Keratinocyte (primary cell): ENCODE measurements around the gene PPCS. TPM values are rescaled to one million over a fixed set of nuclear protein-coding genes. Genes with fewer than 3 reads are reported as not detected.

Experiments
- DNase-seq: peaks from one replicate; pipeline ENCODE4 v3.0.0-alpha.2; 2011; ENCODE audit warnings: low read depth, missing footprints, low spot score
- FAIRE-seq: peaks from 2 replicates; lab custom pipeline; 2011; peaks lifted over from hg19 to GRCh38; lab: Jason Lieb, UNC
- H2AFZ ChIP-seq: 2 replicates; pipeline ENCODE4 v1.6.0; 2012; ENCODE audit warnings: low read length, control low read depth, inconsistent platforms; ENCODE audit not compliant: control insufficient read depth
- H3K27ac ChIP-seq: 2 replicates; pipeline ENCODE4 v1.5.1; 2011; ENCODE audit warnings: low read length; ENCODE audit not compliant: control insufficient read depth, insufficient read depth
- H3K27me3 ChIP-seq: 3 replicates; pipeline ENCODE4 v1.6.0; 2011; ENCODE audit warnings: low read length; ENCODE audit not compliant: control insufficient read depth, insufficient read depth; ENCODE audit errors: extremely low read depth
- H3K36me3 ChIP-seq, 2 experiments: 2 replicates in 1 of 2; 3 replicates in 1 of 2; pipeline ENCODE4 v1.5.1; 2011; ENCODE audit warnings: low read length in 2 of 2, mild to moderate bottlenecking in 1 of 2; ENCODE audit not compliant: control insufficient read depth in 2 of 2, insufficient read depth in 2 of 2; ENCODE audit errors: extremely low read depth in 1 of 2
- H3K4me1 ChIP-seq: 3 replicates; pipeline ENCODE4 v1.5.1; 2011; ENCODE audit warnings: low read length; ENCODE audit not compliant: control insufficient read depth, insufficient read depth; ENCODE audit errors: extremely low read depth
- H3K4me2 ChIP-seq: 3 replicates; pipeline ENCODE4 v1.6.0; 2011; ENCODE audit warnings: low read depth, low read length; ENCODE audit not compliant: control insufficient read depth, insufficient read depth; ENCODE audit errors: extremely low read depth
- H3K4me3 ChIP-seq, 3 experiments: fragments of 200-600 bp in 1 of 3; sonication (generic) in 1 of 3; 2 replicates in 2 of 3; 3 replicates in 1 of 3; pipeline ENCODE4 v1.5.1; 2011 to 2016; ENCODE audit warnings: low read length in 3 of 3, mild to moderate bottlenecking in 3 of 3, control low read depth in 2 of 3, inconsistent platforms in 1 of 3, low read depth in 1 of 3, mixed read lengths in 1 of 3, mixed run types in 1 of 3, moderate library complexity in 1 of 3; ENCODE audit not compliant: control insufficient read depth in 2 of 3, insufficient read depth in 2 of 3; ENCODE audit errors: extremely low read depth in 1 of 3
- H3K79me2 ChIP-seq: 2 replicates; pipeline ENCODE4 v1.6.0; 2012; ENCODE audit warnings: low read length; ENCODE audit not compliant: control insufficient read depth, insufficient read depth
- H3K9ac ChIP-seq: 3 replicates; pipeline ENCODE4 v1.6.0; 2011; ENCODE audit warnings: low read length; ENCODE audit not compliant: control insufficient read depth, insufficient read depth; ENCODE audit errors: extremely low read depth
- H3K9me1 ChIP-seq: 3 replicates; pipeline ENCODE4 v1.6.0; 2011; ENCODE audit warnings: low read length; ENCODE audit not compliant: control insufficient read depth, insufficient read depth; ENCODE audit errors: extremely low read depth
- H3K9me3 ChIP-seq: 2 replicates; pipeline ENCODE4 v1.5.1; 2012; ENCODE audit warnings: low read depth, low read length; ENCODE audit not compliant: control insufficient read depth
- H4K20me1 ChIP-seq: 3 replicates; pipeline ENCODE4 v1.6.0; 2011; ENCODE audit warnings: low read length; ENCODE audit not compliant: control insufficient read depth, insufficient read depth; ENCODE audit errors: extremely low read depth
- CTCF ChIP-seq, 3 experiments: IDR thresholded peaks in 1 of 3; conservative IDR thresholded peaks in 1 of 3; optimal IDR thresholded peaks in 1 of 3; 2 replicates in 2 of 3; 3 replicates in 1 of 3; pipeline versions ENCODE3 to v1.5.1; 2011; ENCODE audit warnings: low read length in 3 of 3, mild to moderate bottlenecking in 3 of 3, moderate library complexity in 2 of 3, control low read depth in 1 of 3, inconsistent platforms in 1 of 3; ENCODE audit not compliant: insufficient read depth in 2 of 3; ENCODE audit errors: extremely low read depth in 1 of 3
- EZH2 ChIP-seq: IDR thresholded peaks from one replicate; pipeline ENCODE4 v1.6.1; 2012; ENCODE audit warnings: inconsistent platforms, mild to moderate bottlenecking, low read length, moderate library complexity
- dilution Hi-C: fragments of 300-500 bp; cut with MboI; formaldehyde crosslinking; loops from one replicate; pipeline ENCODE4 v1.7.0; 2020; ENCODE audit warnings: low sequenced_read_pairs; ENCODE audit not compliant: extremely low pct_ligation_motif_present
- polyA plus RNA-seq, 5 experiments: library from polyadenylated mRNA; depleted of rRNA in 3 of 5; stranded (reverse) in 3 of 5; stranded (forward) in 1 of 5; unstranded in 1 of 5; fragments of >200 nt; gene quantifications; 1 replicate in 1 of 5; 2 replicates in 3 of 5; 3 replicates in 1 of 5; pipeline versions ENCODE4 v1.2.1 to v1.2.3, GENCODE V29; 2011 to 2012; ENCODE audit warnings: missing spikeins in 2 of 5, low read depth in 1 of 5, low replicate concordance in 1 of 5

Gene PPCS
- polyA plus RNA-seq, 1 donor (not counting 4 experiments of a cell fraction or from before 2014, with no cell fraction given), result 47.3 TPM

GRCh38 chr1:42442662-42443061 is 13.7 kb upstream of the PPCS start:
- H3K27ac ChIP-seq, result no peak overlapping the region
- H3K9me3 ChIP-seq, result no peaks in the 10 kb centered on the region
- FAIRE-seq (no peak), DNase-seq (no peak)
- dilution Hi-C loops, result no loop called here
- no peak for TF ChIP-seq EZH2
- no peak for TF ChIP-seq CTCF (optimal IDR thresholded peaks at IDR 0.05 in 1 of 3, IDR thresholded peaks at IDR 0.05 in 1 of 3, conservative IDR thresholded peaks at IDR 0.05 in 1 of 3; ENCODE audit: extremely low read depth in 1 of 3, insufficient read depth in 2 of 3, low read length in 3 of 3)
- no peaks in the 10 kb centered on the region for H3K36me3 ChIP-seq
- no peak overlapping the region for H3K4me3 ChIP-seq
- no peaks in the 10 kb centered on the region for H3K79me2 ChIP-seq
- H4K20me1 ChIP-seq, result no peaks in the 10 kb centered on the region
- no peaks in the 10 kb centered on the region for H3K27me3 ChIP-seq
- H3K4me2 ChIP-seq, result no peak overlapping the region
- peaks cover 8% of the 10 kb centered on the region for H3K4me1 ChIP-seq
- no peak overlapping the region for H3K9ac ChIP-seq
- H3K9me1 ChIP-seq, result no peaks in the 10 kb centered on the region
- no peak overlapping the region for H2AFZ ChIP-seq

- Histone ChIP-seq H2AFZ (no peak overlapping the region), H3K27ac (no peak overlapping the region), H3K36me3 (no peaks in the 10 kb centered on the region), H3K79me2 (no peaks in the 10 kb centered on the region), H4K20me1 (no peaks in the 10 kb centered on the region), H3K27me3 (no peaks in the 10 kb centered on the region), H3K4me2 (no peak overlapping the region), H3K4me1 (no peaks in the 10 kb centered on the region), H3K4me3 (no peak overlapping the region), H3K9me3 (no peaks in the 10 kb centered on the region), H3K9me1 (no peaks in the 10 kb centered on the region), H3K9ac (no peak overlapping the region)
- TF ChIP-seq EZH2 (no peak), CTCF (optimal IDR thresholded peaks at IDR 0.05 in 1 of 3, IDR thresholded peaks at IDR 0.05 in 1 of 3, conservative IDR thresholded peaks at IDR 0.05 in 1 of 3; ENCODE audit: extremely low read depth in 1 of 3, insufficient read depth in 2 of 3, low read length in 3 of 3) (no peak)
- DNase-seq, result no peak
- FAIRE-seq, result no peak
- dilution Hi-C loops, result no loop called here
These were observed 7.1 kb upstream of the PPCS start for GRCh38 chr1:42449256-42449655.
